Duodenal mucosa (tissue), 2 donors: ENCODE measurements around the gene NKD1.
A peak's percentile ranks its signal among the peaks of the same experiment; 100 is the strongest.
"Not testable (repeated sequence)": the region's sequence is repeated elsewhere in the genome, so short reads cannot be mapped to it uniquely, and the experiment has no call there.

Source experiments
- H3K27ac ChIP-seq: one replicate; pipeline ENCODE4 v1.7.0; 2013; ENCODE audit warnings: low read depth, low read length
- H3K27me3 ChIP-seq, 2 donors: one replicate each; pipeline ENCODE4 v1.7.0; 2013; ENCODE audit warnings: low read length in 2 of 2, control low read depth in 1 of 2; ENCODE audit not compliant: insufficient read depth in 2 of 2, control insufficient read depth in 1 of 2
- H3K36me3 ChIP-seq, 2 donors: one replicate each; pipeline ENCODE4 v1.7.0; 2013; ENCODE audit warnings: low read length in 2 of 2, control low read depth in 1 of 2; ENCODE audit not compliant: insufficient read depth in 2 of 2, control insufficient read depth in 1 of 2
- H3K4me1 ChIP-seq, 2 donors: one replicate each; pipeline ENCODE4 v1.7.0; 2013; ENCODE audit warnings: low read length in 2 of 2, control low read depth in 1 of 2; ENCODE audit not compliant: insufficient read depth in 2 of 2, control insufficient read depth in 1 of 2
- H3K4me3 ChIP-seq, 2 donors: one replicate each; pipeline ENCODE4 v1.7.0; 2013; ENCODE audit warnings: low read length in 2 of 2, low read depth in 1 of 2
- H3K9ac ChIP-seq, 2 donors: one replicate each; pipeline ENCODE4 v1.7.0; 2013; ENCODE audit warnings: low read length in 2 of 2, low read depth in 1 of 2
- H3K9me3 ChIP-seq, 2 donors: one replicate each; pipeline ENCODE4 v1.7.0; 2013; ENCODE audit warnings: low read length in 2 of 2, control low read depth in 1 of 2; ENCODE audit not compliant: control insufficient read depth in 1 of 2

The NKD1 gene, protein sequence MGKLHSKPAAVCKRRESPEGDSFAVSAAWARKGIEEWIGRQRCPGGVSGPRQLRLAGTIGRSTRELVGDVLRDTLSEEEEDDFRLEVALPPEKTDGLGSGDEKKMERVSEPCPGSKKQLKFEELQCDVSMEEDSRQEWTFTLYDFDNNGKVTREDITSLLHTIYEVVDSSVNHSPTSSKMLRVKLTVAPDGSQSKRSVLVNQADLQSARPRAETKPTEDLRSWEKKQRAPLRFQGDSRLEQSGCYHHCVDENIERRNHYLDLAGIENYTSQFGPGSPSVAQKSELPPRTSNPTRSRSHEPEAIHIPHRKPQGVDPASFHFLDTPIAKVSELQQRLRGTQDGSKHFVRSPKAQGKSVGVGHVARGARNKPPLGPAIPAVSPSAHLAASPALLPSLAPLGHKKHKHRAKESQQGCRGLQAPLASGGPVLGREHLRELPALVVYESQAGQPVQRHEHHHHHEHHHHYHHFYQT

DNA sequence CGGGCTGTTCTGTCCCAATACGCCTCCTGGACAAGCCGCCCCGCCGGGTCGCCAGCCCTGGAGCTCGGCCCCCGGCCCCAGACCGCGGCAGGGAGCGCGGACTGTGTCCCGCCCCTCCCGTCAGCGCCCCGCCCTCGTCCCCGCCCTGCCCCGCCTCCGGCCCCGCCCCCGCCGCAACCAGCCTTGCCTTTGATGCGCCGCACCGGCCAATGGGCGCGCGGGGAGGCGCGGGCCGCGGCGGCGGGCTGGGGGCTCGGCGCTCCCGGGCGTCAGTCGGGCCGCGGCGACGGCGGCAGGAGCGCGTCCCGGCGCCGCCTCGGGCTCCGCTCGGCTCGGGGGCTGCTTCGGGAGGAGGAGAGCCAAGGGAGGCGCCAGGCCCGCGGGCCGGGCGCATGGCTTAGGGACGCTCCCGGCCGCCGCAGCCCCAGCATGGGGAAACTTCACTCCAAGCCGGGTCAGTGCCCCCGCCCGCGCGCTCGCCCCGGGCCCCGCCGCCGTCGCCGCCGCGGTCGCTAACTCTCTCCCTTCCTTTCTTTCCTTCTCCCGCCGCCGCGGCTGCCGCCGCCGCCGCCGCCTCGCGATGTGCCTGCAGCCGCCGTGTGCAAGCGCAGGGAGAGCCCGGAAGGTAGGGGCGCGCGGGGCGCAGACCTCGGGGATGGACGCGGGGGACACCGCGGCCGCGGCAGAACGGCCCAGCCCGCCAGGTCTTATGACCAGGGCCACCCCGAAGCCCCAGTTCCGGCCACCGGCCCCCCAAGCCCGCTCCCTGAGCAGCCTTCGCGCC lies at the start of gene NKD1:
Gene NKD1, plus strand, starts transcription at position 272 of the 784 bp plus-strand sequence. Its CDS starts 158 bp downstream, at position 430.
- Histone ChIP-seq H3K27ac (no peak within 1 kb of the TSS), H3K9ac (no peak within 1 kb of the TSS), H3K4me3 (peak within 1 kb of the TSS; percentile 70 to 78), H3K27me3 (peaks cover 7 to 30% of the 10 kb centered on the region in 2 donors), H3K9me3 (no peaks in the 10 kb centered on the region), H3K36me3 (no peaks in the 10 kb centered on the region), H3K4me1 (no peaks in the 10 kb centered on the region)

DNA sequence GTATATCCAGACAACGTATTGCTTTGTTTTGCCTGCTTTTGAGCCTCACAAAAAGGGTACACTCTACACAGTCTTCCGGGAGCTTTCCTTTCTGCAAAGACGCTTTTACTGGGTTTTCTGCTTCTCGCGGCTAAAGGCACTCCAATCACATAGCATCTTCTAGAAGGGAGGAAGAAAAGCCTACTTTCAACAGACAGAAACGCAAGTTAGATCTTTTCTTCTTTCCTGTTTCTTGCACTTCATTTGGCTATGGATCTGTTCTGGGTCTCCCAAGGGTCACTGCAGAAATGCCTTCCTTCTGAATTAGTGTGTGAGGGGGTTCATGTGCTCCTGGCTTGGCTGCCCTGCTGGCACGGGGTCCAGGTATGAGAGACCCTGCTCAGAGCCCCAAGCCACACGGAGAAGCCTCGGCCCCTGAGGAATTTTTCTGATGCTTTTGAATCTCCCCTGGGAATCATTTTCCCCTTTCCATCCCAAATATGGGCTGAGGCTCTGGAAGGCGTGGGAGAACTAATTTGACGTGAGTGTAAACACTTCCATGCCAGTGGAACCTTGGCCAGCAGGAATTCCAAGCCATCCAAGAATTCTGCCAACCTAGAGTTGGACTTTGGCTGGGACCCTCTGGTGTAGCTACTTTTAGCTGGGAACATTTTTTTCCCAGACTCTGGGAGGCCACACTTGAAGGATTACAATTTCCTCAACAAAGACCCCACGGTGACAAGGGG lies 49.6 kb upstream of the NKD1 start:
- H3K9me3 ChIP-seq, result no peaks in the 10 kb centered on the region
- no peak overlapping the region for H3K27ac ChIP-seq
- H3K9ac ChIP-seq, result no peak overlapping the region
- H3K4me1 ChIP-seq, result no peaks in the 10 kb centered on the region
- no peaks in the 10 kb centered on the region for H3K36me3 ChIP-seq
- H3K4me3 ChIP-seq, result no peak overlapping the region
- H3K27me3 ChIP-seq, result no peaks in the 10 kb centered on the region

DNA sequence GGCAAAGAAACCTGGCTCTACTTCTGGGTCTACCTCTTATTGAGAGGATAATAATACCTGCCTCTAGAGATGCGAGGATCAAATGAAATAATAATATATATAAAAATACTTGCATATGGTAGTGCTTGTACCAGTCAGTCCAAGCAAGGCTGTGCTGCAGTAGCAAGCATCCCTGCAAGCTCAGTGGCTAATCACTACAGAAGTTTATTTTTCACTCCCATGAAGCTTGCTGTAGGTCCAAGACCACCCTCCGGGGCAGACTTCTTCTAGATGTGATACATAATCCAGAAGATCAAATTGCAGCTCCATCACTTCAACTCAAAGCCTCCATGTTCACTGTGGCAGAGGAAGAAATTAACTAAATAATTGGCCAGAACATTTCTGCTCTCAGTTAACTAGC lies 48.9 kb upstream of the NKD1 start:
- H3K4me3 ChIP-seq, result no peak overlapping the region
- H3K4me1 ChIP-seq, result no peaks in the 10 kb centered on the region
- no peak overlapping the region for H3K9ac ChIP-seq
- no peaks in the 10 kb centered on the region for H3K9me3 ChIP-seq
- no peaks in the 10 kb centered on the region for H3K36me3 ChIP-seq
- no peak overlapping the region for H3K27ac ChIP-seq
- H3K27me3 ChIP-seq, result no peaks in the 10 kb centered on the region

DNA sequence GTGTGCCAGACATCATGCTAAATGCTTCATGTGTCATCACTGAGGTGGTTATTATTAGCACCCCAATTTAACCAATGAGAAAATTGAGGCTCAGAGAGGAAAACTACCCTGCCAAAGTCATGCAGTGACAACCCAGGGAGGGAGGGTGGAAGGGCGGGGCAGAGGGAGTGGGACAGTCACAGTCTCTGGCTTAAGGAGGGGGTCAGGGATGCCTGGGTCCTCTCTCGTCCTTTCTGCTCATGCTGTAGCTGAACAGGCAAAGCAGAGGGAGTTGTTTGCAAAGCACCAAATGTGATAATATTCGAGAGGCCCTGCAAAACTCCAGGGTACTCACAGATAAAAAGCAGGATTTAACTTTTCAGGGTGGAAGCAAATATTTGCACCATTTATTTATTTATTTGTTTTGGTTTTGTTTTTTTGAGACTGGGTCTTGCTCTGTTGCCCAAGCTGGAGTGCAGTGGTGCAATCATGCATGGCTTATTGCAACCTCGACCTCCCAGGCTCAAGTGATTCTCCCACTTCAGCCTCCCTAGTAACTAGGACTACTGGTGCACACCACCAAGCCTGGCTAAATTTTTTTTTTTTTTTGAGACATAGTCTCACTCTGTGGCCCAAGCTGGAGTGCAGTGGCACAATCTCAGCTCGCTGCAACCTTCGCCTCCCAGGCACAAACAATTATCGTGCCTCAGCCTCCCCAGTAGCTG lies 47.9 kb upstream of the NKD1 start:
- Histone ChIP-seq H3K27me3 (no peaks in the 10 kb centered on the region), H3K27ac (no peak overlapping the region), H3K4me3 (no peak overlapping the region), H3K9ac (no peak overlapping the region), H3K4me1 (no peaks in the 10 kb centered on the region), H3K36me3 (no peaks in the 10 kb centered on the region), H3K9me3 (no peaks in the 10 kb centered on the region)

DNA sequence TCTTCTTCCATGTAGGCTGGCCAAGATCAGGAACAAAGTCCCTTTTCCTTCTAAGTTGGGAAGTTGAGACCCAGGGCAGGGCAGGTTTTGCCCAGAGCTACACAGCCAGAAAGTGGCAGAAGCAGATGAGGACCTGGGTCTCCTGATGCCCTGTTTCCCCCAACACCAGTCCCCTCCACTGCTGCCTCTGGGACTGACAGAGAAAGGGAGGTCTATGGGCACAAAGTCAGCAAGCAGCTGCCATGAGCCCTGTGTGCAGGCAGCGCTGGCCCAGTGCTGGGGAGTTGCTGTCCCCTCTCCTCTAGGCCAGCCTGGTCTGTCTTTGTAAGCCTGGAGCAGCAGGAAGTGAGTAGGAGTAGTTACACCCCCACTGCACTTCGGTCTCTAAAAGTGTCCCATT lies 46.9 kb upstream of the NKD1 start:
- Histone ChIP-seq H3K27me3 (no peaks in the 10 kb centered on the region), H3K27ac (no peak overlapping the region), H3K4me3 (no peak overlapping the region), H3K36me3 (no peaks in the 10 kb centered on the region), H3K9me3 (no peaks in the 10 kb centered on the region), H3K4me1 (no peaks in the 10 kb centered on the region), H3K9ac (no peak overlapping the region)

DNA sequence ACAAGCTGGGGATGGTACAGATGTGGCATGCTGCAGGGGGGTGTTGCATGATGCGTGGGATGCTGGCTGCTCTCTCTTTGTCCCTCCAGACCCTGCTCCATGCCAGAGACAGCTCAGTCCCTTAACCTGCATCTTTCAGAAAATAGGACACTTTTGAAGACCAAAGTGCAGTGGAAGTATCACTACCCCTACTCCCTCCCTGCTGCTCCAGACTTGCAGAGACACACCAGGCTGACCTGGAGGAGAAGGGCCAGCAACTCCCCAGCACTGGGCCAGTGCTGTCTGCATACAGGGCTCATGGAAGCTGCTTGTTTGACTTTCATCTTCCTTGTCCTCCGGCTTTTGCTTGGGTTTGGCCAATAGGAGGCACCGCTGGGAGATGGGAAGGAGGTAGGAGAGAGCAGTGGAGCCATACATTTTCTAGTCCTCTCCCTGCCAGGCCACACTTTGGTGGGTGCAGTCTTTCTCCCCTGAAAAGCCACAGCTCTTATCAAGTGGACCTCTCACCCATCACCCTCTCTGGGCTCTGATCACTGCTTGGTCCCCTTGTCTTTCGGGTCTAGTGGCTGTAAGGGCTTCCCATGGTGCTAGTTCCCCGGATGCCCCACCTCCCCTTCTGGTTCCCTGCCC lies 46.1 kb upstream of the NKD1 start:
- H3K27me3 ChIP-seq, result no peaks in the 10 kb centered on the region
- no peaks in the 10 kb centered on the region for H3K4me1 ChIP-seq
- H3K9ac ChIP-seq, result no peak overlapping the region
- no peak overlapping the region for H3K27ac ChIP-seq
- no peak overlapping the region for H3K4me3 ChIP-seq
- no peaks in the 10 kb centered on the region for H3K9me3 ChIP-seq
- H3K36me3 ChIP-seq, result no peaks in the 10 kb centered on the region

DNA sequence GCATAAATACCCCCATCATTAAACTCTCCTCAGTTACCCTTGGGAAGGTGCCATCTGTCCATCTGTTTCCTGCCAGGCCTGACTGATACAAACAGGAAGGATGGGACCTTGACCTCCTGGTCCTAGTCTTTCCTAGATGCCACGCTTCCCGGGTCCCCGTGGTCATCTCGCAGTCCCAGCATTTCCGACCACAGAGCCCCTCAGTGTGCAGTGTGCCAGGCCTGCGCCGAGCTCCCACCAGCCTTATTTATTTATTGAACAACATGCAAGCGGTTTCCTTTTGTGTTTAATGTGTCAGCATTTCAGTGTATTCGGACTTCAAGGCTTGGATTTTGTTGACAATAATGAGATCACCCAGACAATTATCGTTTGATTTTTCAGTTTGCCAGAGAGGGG lies 45.6 kb upstream of the NKD1 start:
- no peak overlapping the region for H3K4me3 ChIP-seq
- H3K4me1 ChIP-seq, result no peaks in the 10 kb centered on the region
- H3K36me3 ChIP-seq, result no peaks in the 10 kb centered on the region
- H3K27ac ChIP-seq, result no peak overlapping the region
- no peaks in the 10 kb centered on the region for H3K9me3 ChIP-seq
- H3K27me3 ChIP-seq, result no peaks in the 10 kb centered on the region
- no peak overlapping the region for H3K9ac ChIP-seq

DNA sequence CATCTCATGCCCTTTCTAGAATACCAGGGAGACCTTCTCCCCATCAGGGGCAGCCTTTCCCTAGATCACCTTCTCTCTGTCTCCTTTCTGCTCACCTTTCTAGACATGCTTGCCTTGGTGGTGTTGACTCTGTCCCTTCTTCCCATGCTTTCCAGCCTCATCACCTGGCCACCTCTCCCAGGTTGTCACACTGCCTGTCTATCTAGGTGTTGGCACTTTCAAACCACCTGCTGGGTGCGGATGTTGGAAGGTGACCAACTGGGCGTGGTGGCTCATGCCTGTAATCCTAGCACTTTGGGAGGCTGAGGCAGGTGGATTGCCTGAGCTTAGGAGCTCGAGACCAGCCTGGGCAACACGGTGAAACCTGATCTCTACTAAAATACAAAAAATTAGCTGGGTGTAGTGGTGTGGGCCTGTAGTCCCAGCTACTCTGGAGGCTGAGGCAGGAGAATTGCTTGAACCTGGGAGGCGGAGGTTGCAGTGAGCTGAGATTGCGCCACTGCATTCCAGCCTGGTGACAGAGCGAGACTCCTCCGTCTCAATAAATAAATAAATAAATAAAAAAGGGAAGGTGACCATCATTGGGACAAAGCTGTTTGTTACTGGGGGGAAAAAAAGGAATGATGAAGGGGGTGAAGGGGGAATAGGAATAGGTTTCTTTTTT lies 44.2 kb upstream of the NKD1 start:
- H3K4me3 ChIP-seq, H3K27ac ChIP-seq, H3K36me3 ChIP-seq, H3K27me3 ChIP-seq, H3K4me1 ChIP-seq, H3K9me3 ChIP-seq, H3K9ac ChIP-seq: not testable (repeated sequence)

DNA sequence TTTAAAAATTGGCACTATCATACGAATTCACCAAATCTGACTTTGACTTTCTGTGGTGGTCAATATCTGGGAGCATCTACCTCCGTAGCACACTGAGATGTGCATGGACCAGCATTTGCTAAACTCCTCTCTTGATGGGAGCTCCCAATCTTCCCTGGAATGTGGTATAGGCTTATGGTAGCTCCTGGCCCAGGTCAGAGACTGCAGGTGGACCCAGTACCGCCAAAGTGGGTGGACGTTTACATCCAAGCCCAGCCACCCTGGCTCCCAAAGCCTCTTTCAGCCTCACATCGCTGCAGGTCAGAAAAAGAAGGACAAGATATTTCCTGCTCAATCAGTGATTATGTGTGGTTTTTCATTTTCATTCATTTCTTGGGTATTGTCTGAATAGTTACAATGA lies 43.1 kb upstream of the NKD1 start:
- Histone ChIP-seq H3K4me3 (no peak overlapping the region), H3K4me1 (no peaks in the 10 kb centered on the region), H3K27ac (no peak overlapping the region), H3K9ac (no peak overlapping the region), H3K9me3 (no peaks in the 10 kb centered on the region), H3K36me3 (no peaks in the 10 kb centered on the region), H3K27me3 (no peaks in the 10 kb centered on the region)
